ENCODE results near the gene ARHGEF7.

DNA sequence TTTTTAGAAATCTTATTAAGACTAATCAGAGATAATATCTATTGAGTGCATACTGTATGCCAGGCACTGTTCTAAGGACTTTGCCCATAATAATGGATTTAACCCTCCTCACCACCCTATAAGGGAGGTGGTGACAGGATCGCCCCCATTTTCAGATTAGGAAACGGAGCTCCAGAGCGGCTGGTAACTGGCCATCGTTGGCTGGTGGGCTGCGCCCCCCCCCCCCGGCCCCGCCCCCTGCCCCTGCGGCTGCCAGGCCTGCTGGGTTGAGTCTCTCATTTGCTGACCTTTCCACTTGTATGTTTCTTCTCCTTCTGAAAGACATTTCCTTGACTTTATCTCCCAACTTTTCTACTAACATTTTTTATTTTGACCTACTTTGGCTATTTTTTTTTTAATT, 8.5 kb downstream of the ARHGEF7 start:
- TF ChIP-seq POLR2A (IDR thresholded peaks at IDR 0.05): no peak
- TF ChIP-seq, protein P1, sequence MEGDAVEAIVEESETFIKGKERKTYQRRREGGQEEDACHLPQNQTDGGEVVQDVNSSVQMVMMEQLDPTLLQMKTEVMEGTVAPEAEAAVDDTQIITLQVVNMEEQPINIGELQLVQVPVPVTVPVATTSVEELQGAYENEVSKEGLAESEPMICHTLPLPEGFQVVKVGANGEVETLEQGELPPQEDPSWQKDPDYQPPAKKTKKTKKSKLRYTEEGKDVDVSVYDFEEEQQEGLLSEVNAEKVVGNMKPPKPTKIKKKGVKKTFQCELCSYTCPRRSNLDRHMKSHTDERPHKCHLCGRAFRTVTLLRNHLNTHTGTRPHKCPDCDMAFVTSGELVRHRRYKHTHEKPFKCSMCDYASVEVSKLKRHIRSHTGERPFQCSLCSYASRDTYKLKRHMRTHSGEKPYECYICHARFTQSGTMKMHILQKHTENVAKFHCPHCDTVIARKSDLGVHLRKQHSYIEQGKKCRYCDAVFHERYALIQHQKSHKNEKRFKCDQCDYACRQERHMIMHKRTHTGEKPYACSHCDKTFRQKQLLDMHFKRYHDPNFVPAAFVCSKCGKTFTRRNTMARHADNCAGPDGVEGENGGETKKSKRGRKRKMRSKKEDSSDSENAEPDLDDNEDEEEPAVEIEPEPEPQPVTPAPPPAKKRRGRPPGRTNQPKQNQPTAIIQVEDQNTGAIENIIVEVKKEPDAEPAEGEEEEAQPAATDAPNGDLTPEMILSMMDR (IDR thresholded peaks at IDR 0.05): no peak
